NCI-H2171 treated with DMSO at 0.1 percent for 48 hours (cell line): ENCODE data around the gene CCNC.
"Not testable (repeated sequence)": the region's sequence is repeated elsewhere in the genome, so short reads cannot be mapped to it uniquely, and the experiment has no call there.

Source experiments
- DNase-seq: peaks from one replicate; lab custom pipeline; 2025; lab: John Stamatoyannopoulos, UW

The CCNC gene

DNA sequence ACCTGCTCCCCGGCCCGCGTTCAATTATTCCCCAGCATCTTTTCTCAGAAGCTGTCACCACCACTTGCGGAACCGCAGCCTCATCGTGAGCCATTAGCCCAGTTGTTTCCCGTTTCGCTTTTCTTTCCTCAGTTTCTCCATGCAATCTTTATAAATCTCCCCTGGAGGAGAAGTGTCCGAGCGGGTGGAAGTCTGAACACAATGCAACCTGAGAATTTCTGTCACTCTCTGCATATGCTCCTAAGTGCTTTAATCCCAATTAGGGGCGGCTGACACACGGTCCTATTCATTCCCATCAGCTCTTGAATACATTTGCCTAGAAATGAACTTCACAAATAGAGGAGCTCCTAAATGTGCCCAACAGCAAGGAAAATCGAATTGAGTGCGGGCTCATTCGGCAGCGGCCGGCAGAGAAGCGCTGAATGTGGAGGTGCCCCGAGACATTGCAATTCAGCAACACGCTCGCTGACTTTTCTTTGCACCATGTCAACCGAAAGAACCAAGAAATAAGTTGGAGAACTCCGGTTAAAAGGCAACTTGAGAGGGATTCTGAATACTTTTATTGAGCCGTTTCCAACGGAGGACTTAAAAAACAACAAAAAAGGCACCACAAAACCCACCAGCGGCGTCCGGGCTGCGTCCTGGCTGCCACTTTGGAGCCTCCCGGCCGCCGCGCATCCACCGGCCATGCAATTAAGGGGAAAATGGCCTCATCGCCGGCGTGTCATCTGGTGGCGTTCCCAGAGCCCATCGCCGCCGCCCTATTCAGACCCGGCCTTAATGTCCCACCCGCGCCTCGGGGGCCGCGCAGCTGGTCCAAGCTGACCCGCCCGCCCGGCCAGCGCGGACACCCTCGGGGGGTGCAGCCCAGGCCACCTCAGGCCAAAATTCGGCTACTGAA, 34.3 kb upstream of the CCNC start:
- DNase-seq: no peak

DNA sequence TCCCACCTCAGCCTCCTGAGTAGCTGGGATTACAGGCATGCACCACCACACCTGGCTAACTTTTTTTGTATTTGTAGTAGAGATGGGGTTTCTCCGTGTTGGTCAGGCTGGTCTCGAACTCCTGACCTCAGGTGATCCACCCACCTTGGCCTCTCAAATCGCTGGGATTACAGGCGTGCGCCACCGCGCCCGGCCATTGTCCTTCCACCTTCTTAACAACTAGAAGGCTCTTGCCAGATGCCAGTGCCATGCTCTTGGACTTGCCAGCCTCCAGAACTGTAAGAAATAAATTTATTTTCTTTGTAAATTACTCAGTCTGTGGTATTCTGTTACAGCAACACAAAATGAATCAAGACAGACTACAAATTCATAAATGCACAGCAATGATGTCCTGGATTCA, 26.2 kb upstream of the CCNC start:
- not testable (repeated sequence) for DNase-seq

DNA sequence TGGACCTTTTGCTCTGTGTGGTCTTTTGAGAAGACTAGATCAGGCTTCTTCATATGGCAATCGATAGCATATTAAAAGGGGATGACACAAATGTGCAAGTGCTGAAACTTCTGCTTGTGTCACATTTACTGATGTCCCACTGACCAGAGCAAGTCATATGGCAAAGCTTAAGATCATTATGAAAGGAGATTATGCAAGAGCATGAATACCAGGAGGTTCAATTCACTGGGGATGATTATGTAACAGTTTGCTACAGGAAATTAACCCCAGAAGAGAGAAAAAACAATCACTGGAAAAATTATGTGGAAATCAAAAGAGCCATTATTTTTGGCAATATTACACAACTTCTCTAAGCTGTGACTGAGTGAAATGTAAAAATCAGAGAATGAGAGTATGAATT, 24.4 kb upstream of the CCNC start:
- DNase-seq: no peak

GRCh38 chr6:99591673-99592364, 23.4 kb upstream of the CCNC start:
- DNase-seq: no peak

DNA sequence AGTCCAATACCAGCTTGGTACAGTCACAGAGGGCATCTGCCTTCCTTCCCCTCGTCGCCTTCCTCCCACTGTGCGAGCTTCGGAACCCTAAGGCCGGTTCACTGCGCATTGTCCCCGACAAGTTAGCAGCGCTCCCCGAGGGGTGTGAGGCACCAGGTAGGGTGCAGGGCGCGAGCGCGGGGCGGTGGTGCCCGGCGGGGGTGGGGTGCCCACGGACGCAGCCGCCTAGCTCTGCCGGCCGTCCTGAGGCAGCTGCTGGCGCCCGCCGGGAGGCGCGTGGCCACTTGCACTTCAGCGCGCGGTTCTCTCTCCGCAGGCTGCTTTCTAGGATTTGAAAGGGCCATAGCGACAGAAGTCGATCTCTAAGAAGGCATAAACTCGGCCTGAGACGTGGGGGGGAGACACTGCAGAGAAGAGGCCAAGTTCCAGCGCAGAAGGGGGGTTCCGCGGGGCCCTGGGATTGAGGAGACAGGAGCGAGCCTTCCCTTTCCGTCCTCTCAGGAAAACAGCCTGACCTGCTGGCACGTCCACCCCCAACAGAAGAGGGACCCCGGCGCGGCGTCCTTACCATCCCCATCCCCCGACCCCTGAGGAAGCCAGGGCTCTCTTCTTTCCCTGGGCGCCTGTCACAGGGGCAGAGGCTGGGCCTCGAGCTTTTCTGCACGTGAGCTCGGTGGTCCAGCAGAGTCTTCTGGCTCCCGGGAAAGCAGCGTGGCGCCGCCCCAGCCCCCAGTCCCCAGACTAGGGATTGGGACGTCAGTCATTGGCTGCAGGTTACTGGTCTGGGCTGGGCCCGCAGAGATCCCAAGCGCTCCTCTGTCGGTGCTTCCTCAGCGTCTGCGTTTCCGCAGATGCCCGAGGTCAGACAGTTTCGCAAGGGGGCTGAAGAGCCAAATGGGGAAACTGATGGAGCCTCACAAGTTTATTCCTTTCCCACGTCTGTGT, 22.5 kb upstream of the CCNC start:
- DNase-seq: no peak

DNA sequence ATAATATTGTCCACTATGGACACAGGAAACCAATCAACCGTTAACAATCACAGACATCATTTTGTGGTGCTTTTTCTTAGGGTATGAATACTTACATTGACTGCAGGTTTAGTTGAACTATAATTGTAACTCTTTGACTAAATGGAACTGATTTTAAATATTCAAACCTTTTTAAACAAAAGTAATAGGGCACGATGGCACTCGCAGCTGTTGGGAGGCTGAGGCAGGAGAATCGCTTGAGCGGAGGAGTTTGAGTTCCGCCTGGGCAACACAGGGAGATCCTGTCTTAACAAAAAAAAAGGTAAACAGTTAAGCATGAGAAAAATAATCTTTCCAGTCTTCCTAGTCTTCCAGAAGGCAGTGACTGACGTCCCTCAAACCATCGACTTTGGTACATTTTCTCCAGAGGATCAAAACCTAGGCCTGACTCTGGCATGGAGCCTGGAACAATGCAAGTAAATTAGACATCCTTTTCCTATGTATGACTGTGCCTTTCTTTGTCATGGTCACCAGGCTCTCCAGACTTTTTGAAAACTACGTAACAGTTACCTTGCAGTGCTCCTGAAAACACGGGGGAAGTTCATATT, 21.5 kb upstream of the CCNC start:
- no peak for DNase-seq

DNA sequence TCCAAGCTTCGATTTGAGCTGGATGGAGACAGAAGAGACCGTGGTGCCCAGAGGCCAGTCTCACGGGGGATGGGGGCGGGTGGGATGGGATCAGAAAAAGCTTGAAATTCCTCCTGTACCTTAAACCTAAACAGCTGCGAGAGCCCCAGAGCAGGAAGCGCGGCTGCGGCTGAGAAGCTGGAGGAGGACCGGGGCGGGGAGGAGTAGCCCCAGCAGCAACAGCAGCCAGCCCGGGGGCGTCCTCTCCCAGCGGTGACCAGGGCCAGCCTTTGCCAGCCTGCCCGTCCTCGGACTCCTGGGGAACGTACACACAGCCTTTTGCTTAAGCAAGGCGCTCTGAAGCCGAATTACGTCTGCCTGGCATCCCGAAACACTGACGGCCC, 20.8 kb upstream of the CCNC start:
- peak; percentile 33 for DNase-seq

DNA sequence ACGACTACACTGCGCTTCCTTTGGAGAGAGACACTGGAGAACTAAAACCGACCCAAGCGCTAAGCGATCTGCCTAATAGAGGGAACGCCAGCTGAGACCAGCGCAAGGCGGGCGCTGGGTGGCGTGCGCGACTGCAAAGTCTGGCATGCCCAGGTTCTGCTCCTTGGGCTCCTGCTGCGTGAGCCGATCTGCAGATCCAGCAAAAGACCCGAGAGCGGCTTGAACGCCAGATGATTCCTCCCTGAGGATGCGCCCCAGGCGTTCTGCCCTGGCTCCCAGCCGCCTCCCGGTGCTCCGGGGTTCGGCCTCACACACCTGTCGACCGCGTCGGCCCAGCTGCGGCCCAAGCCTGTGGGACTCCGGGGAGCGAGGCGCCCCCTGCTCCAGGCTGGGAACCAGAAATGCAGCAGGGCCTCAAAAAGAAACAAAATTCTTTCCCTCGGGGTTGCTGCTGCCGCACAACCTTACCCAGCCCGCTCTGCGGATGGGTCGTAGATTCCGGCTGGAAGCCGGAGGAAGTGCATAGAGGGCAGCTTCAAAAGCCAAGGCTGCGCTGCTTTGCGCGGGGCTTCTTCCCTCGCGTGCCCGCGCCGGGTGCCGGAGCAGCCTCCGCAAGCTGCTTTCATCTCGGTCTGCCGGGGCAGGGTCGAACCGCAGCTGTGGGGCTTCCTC, 20.3 kb upstream of the CCNC start:
- peak; percentile 90 for DNase-seq

GRCh38 chr6:99587792-99588191, 19.3 kb upstream of the CCNC start:
- DNase-seq: no peak

DNA sequence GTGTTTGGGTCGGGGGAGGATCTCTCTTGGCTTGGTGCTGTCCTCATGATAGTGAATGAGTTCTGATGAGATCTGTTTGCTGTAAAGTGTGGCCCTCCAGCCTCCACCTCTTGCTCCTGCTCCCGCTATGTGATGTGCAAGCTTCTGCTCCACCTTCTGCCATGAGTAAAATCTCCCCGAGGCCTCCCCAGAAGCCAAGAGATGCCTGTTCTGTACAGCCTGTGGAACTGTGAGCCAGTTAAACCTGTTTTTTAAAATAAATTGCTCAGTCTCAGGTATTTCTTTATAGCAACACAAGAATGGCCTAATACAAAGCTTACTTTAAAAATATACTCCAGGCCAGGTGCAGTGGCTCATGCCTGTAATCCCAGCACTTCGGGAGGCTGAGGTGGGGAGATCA, 11.3 kb upstream of the CCNC start:
- DNase-seq: no peak

DNA sequence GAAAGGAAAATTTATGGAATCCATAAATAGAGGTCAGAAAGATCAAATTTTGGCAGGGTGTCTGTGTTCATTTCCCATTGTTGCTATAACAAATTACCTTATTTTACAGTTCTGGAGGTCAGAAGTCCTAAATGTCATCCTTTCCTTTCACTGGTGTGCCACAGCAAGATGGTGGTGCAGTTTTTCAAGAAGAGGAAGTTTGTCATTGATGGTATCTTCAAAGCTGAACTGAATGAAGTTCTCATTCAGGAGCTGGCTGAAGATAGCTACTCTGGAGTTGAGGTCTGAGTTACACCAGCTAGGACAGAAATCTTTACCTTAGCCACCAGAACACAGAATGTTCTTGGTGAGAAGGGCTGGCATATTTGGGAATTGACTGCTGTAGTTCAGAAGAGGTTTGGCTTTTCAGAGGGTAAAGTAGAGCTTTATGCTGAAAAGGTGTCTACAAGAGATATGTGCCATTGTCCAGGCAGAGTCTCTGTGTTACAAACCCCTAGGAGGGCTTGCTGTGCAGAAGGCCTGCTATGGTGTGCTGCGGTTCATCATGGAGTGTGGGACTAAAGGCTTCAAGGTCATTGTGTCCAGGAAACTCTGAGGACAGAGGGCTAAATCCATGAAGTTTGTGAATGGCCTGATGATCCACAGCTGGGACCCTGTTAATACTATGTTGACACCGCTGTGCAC, 7.2 kb upstream of the CCNC start:
- DNase-seq: no peak

- no peak for DNase-seq
These were observed 5.6 kb upstream of the CCNC start for GRCh38 chr6:99573980-99574617.

DNA sequence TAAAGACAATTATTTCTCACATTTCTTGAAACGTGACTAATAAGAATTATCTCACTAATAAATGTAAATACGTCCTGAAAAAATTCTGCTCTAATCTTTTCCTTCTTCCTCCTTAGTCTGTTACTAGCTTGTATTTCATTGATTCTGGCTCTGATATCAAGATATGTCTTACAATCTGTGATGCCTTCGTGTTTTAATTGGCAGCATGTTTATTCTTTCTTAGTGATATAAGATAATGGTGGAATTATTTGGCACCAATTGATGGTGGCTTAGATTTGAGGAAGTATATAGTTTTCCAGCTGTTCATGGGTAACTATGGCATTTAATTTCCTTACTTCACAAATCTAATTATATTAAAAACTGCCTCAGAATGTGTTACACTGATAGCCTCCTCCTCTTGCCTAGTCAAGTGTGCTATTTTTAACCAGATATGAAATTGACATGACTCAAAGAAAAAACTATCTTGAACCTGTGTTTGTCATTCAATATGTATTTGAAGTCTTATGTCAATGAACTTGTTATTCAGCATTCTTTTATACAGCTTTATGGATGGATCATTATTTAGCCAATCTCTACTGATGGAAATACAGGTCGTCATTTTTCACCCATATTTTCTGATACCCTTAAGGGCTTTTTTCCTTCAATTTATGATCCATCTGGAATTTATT, 5.3 kb downstream of the CCNC start:
- no peak for DNase-seq

DNA sequence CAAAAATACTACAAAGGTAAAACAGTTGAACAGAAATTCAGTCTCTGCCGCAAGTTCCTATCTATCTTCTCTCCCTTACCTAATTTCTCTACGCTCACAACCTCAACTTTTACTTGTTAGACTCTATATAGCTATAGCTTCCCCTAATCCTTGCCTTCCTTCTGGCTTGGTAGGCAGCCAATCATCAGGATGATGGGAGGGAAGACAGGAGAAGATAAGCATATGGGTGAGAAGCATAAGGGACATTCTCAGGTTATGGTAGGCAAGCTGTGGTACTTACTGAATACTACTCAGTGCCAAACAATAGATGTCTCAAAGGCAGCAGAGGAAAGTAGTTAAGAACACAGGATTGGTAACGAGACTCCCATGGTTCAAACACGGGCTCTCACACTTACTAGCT, 7.8 kb downstream of the CCNC start:
- no peak for DNase-seq

- DNase-seq: no peak
These were observed 9.4 kb downstream of the CCNC start for GRCh38 chr6:99559057-99559456.

DNA sequence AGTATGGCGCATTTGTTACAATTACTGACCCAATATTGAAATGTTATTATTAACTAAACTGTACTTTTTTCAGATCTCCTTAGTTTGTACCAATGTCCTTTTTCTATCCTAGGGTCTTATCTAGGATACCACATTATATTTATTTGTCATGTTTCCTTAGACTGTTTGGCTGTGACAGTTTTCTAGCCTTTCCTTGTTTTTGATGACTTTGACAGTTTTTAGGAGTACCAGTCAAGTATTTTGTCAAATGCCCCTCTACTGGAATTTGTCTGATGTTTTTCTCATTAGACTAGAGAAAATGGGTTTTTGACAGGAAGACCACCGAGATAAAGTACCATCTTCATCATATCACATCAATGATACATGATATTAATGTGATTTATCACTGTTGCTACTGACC, 14.6 kb downstream of the CCNC start:
- no peak for DNase-seq

DNA sequence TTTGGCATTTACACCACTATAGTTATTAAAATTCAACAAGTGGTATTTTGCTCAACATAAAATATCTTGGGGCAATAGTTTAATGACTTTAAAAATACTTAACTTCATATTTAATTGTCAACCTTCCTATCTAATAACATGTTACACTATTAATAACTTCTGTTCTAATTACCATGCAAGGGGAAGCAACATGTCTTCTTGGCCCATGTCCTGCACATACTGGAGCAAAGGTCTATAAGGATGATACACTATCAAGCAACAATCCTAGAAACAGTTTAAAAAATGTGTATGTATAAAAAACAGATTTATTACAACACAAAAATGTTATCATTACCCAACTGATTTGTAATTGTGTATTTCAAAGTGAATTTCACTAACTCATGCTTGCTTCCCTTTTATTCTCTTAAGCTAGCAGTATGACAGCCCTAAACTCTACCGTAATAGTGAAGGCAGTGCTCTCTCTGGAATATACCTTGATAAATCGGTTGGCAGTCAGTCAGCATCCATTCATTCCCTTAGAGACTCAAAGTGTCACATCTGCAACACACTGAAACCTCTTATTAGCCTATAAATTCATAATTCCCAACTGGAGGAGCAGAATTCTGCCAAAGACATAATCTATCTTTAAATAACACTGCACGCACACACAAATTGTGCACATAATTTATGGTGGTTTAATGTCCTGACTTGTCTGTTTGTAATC, 18.3 kb downstream of the CCNC start:
- DNase-seq: no peak

GRCh38 chr6:99548706-99549105, 19.8 kb downstream of the CCNC start:
- no peak for DNase-seq

DNA sequence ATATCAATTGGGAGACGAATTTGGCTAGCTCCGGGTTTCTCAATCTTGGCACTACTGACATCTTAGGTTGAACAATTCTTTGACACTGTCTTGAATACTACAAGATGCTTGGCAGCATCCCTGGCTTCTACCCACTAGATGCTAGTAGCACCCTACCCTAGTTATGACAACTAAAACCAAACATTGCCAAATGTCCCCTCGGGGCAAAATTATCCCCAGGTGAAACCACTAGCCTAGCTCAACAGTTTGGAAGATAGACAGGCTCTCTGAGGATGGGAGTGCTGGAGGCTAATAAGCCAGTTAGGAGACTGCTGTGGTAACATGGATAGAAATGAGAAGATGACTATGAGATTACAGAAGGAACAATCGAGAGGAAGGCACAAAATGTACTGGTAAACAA, 20.9 kb downstream of the CCNC start:
- no peak for DNase-seq
